ENCODE results near the gene ANGPTL3.
"Not testable (repeated sequence)": the region's sequence is repeated elsewhere in the genome, so short reads cannot be mapped to it uniquely, and the experiment has no call there.

ANGPTL3 gene

DNA sequence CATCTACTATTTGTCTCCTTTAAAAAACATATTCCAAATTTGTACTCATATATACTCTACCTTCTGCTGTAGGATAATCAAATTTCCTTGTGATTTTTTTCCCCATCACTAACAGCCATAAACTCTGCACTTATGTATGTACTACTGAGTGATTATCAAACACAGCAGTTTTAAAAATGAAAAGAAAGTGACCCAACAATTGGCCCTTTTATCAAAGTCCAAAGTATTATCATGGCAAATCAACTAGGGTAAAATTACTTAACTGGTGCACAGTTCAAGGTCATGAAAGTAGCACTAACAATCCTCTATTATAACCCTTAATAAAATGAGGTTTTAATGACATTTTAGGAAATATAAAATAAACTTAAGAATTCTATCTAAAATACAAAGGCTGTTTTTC is 11.6 kb downstream of the ANGPTL3 start:
- no peaks in the 10 kb centered on the region for H3K9me3 Mint-ChIP-seq
- no peak overlapping the region for H3K27ac Mint-ChIP-seq
- H3K4me1 Mint-ChIP-seq: peaks cover 10% of the 10 kb centered on the region
- no peaks in the 10 kb centered on the region for H3K36me3 Mint-ChIP-seq
- ATAC-seq: no peak
- H3K27me3 Mint-ChIP-seq: no peaks in the 10 kb centered on the region
- H3K4me3 Mint-ChIP-seq: no peak overlapping the region

DNA sequence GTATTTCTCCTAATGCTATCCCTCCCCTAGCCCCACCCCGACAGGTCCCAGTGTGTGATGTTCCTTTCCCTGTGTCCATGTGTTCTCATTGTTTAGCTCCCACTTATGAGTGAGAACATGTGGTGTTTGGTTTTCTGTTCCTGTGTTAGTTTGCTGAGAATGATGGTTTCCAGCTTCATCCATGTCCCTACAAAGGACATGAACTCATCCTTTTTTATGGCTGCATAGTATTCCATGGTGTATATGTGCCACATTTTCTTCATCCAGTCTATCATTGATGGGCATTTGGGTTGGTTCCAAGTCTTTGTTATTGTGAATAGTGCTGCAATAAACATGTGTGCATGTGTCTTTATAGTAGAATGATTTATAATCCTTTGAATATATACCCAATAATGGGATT is 13.3 kb downstream of the ANGPTL3 start:
- H3K27ac Mint-ChIP-seq, H3K27me3 Mint-ChIP-seq, H3K4me3 Mint-ChIP-seq, H3K36me3 Mint-ChIP-seq, H3K9me3 Mint-ChIP-seq, ATAC-seq: not testable (repeated sequence)
- peaks cover 18% of the 10 kb centered on the region for H3K4me1 Mint-ChIP-seq

DNA sequence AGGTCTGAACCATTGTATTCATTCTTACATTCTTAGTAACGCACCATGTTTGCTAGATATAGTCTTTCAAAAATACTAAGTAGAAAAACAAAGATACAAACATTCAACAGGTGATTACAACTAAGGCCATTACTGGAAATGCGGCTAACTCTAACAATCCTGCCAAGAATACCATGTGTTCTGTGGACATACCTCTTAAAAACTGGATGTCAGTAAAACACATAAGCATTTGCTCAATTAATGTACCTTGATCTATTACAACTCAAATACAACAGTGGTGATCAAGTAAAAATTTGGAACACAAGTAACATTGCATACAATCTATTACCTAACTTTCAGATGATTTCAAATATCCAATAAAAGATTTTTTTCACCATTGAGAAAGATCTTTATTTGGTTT is 15.4 kb downstream of the ANGPTL3 start:
- H3K27me3 Mint-ChIP-seq: no peaks in the 10 kb centered on the region
- H3K4me3 Mint-ChIP-seq: no peak overlapping the region
- H3K27ac Mint-ChIP-seq: no peak overlapping the region
- H3K9me3 Mint-ChIP-seq: no peaks in the 10 kb centered on the region
- H3K4me1 Mint-ChIP-seq: peaks cover 18% of the 10 kb centered on the region
- no peak for ATAC-seq
- H3K36me3 Mint-ChIP-seq: peaks cover 10% of the 10 kb centered on the region

DNA sequence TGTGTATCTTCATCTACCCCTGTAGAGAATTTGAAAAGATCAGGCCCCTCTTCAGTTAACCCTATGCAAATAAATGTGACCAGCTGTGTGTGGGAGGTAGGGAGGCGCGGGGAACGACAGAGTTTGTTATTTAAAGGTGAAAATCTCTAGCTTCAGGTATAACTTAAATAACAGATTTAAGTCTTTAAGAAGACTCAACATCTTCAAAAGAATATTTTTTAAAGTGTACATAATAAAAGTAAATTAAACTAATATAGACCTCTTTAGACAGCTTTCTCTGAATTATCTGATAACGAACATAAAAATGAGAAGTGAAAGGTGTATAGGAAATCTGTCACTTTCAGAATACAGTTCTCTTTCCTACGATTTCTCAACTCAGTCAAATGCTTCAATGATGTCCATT is 16.0 kb downstream of the ANGPTL3 start:
- Mint-ChIP-seq H3K4me1 (peaks cover 18% of the 10 kb centered on the region), H3K36me3 (peaks cover 13% of the 10 kb centered on the region), H3K4me3 (peak overlapping the region; percentile 54), H3K27ac (no peak overlapping the region), H3K27me3 (no peaks in the 10 kb centered on the region), H3K9me3 (no peaks in the 10 kb centered on the region)
- peak; percentile 81 for ATAC-seq

DNA sequence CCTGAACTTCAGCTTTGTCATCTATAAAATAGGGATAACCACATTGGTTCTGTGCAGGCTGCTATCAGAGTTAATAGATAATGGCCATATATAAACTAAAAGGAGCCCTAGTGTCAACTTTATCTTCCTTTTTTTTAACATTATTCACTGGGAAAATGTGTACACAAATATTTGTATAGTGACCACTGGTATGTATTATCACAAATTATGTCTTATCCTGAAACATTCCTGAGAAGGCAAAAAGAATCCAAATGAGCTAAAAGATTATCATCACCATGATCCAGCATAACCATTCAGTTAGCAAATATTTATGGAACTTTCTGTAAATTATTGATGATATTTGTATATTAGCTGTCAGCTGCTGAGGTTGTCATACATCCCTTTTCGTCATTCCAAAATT is 16.6 kb downstream of the ANGPTL3 start:
- Mint-ChIP-seq H3K36me3 (peaks cover 13% of the 10 kb centered on the region), H3K4me3 (peak overlapping the region; percentile 54), H3K4me1 (peaks cover 18% of the 10 kb centered on the region), H3K27me3 (no peaks in the 10 kb centered on the region), H3K9me3 (no peaks in the 10 kb centered on the region), H3K27ac (no peak overlapping the region)
- no peak for ATAC-seq

DNA sequence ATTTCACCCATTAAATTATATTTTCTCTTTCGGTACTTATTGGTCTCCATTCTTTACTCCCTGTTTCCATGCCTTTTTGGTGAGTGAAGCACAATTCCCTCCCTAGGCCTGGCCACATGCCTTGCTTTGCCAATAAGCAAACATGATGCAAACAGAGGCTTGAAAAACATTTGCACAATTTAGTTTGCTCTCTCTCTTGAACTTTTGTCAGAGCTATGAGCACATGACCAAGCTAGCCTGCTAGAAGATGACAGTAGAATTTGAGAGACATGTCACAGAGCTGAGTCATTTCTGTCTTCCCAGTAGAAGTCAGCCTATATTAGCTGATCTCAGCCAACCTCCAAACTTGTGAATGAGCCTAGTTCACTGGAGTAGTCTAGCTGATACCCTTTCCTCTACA is 24.6 kb downstream of the ANGPTL3 start:
- Mint-ChIP-seq H3K27ac (no peak overlapping the region), H3K4me3 (no peak overlapping the region), H3K4me1 (peaks cover 21% of the 10 kb centered on the region), H3K9me3 (no peaks in the 10 kb centered on the region), H3K27me3 (no peaks in the 10 kb centered on the region), H3K36me3 (peaks cover 28% of the 10 kb centered on the region)
- ATAC-seq: peak; percentile 82

DNA sequence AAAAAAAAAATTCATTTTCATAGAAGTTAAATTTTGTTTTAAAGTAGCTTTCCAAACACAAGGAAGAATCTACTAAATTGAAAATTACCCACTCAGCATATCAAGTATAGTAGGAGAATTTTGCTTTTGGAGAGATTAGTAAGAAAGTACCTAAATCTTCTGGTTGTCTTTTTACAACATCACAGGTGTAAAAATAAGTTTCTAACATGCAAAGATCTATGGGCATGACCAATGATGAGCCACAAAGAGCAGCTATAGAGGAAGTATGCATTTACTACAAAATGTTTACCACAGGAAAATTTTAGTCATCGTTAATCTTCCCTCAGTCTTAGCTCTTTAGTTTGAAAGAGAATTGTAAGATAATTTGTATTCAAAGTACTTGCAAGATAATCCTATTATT is 28.1 kb downstream of the ANGPTL3 start:
- Mint-ChIP-seq H3K4me1 (peaks cover 22% of the 10 kb centered on the region), H3K27ac (peak overlapping the region; percentile 71), H3K36me3 (peaks cover 27% of the 10 kb centered on the region), H3K27me3 (no peaks in the 10 kb centered on the region), H3K4me3 (peak overlapping the region; percentile 26), H3K9me3 (no peaks in the 10 kb centered on the region)
- ATAC-seq: peak; percentile 82

DNA sequence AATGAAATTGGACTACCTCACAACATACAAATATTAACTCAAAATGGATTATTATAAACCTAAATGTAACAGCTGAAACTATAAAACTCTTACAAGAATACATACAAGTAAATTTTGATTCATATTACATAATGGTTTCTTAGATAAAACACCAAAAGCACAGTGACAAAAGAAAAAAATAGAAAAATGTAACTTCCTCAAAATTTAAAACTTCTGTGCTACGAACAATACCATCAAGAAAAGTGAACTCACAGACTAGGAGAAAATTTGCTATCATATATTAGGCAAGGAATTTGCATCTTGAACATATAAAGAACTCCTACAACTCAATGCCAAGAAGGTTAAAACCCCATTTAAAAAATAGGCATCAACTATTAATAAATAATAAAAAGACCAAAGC is 31.2 kb downstream of the ANGPTL3 start:
- ATAC-seq: no peak
- H3K27me3 Mint-ChIP-seq: no peaks in the 10 kb centered on the region

DNA sequence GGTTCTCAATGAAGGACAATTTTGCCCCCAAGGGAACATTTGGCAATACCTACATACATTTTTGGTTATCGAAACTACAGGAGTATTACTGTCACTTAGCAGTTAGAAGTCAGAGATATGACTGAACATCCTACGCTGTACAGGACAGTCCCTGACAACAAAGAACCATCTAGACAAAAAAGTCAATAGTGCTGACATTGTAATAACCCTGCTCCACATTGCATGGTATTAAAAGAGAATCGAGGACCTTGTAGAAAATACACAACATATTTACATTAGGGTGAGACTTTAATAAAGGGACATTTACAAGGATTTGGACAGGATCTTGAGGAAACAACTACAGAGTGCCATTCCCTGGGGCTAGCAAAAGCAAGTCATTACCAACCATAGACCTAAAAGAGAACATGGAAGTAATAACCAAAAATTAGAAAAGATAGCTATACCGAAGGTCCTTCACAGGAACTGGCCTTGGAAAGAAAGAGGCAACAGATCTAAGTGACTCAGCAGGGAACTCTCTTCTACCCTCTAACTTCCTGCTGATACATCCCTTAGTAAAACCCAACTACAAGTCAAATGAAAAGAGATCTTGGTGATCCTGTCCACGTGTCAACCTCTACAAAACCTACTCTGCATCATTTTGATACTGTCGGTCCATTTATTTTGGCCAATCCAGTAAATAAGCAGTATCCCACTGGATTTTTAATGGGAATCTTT is 40.2 kb downstream of the ANGPTL3 start:
- no peaks in the 10 kb centered on the region for H3K9me3 Mint-ChIP-seq
- no peaks in the 10 kb centered on the region for H3K4me1 Mint-ChIP-seq
- no peak overlapping the region for H3K4me3 Mint-ChIP-seq
- H3K27me3 Mint-ChIP-seq: no peaks in the 10 kb centered on the region
- H3K27ac Mint-ChIP-seq: no peak overlapping the region
- ATAC-seq: no peak
- H3K36me3 Mint-ChIP-seq: peaks cover 34% of the 10 kb centered on the region

More for the DNA sequence above, 31.2 kb downstream of the ANGPTL3 start:
- Mint-ChIP-seq H3K27ac (no peak overlapping the region), H3K36me3 (peaks cover 52% of the 10 kb centered on the region), H3K9me3 (no peaks in the 10 kb centered on the region), H3K4me1 (peaks cover 22% of the 10 kb centered on the region), H3K4me3 (no peak overlapping the region)

DNA sequence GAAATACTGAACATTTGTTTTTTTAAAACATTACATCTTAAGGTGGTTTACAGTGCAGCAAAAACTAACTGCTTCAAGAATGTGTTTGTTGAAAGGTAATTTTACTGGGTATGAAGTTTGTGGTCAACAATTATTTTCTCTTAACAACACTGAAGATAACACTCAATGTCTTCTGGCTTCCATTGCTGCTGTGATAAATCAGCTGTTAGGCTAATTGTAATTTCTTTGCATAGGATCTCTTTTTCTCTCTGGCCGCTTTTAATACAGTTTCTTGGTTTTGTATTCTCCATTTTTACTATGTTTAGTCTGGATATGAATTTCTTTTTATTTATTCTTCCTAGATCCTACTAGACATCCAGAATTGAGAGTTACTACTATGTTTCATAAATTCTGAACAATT is 46.0 kb downstream of the ANGPTL3 start:
- Mint-ChIP-seq H3K36me3 (peaks cover 41% of the 10 kb centered on the region), H3K9me3 (peaks cover 3% of the 10 kb centered on the region), H3K27ac (no peak overlapping the region), H3K4me3 (no peak overlapping the region), H3K4me1 (no peaks in the 10 kb centered on the region), H3K27me3 (no peaks in the 10 kb centered on the region)
- ATAC-seq: no peak

DNA sequence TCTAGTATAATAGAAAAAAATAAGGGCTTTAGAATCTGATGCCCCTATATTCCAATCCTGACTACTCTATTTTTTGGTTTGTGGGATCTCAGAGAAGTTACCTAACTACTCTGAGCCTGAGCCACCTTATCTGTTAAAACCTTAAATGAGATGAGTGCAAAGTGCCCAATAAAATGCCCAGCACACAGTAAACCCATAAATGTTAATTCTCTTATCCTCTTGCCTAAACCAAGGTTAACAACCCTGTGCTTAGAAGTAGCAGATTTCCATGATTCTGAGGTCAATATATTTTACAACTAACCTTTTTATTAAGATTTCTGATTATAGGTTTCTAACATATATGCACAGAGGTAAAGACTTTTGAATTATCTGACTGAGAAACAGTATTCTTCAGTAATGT is 55.1 kb downstream of the ANGPTL3 start:
- Mint-ChIP-seq H3K27me3 (no peaks in the 10 kb centered on the region), H3K4me1 (peaks cover 2% of the 10 kb centered on the region), H3K4me3 (no peak overlapping the region), H3K27ac (no peak overlapping the region), H3K9me3 (peaks cover 3% of the 10 kb centered on the region), H3K36me3 (peaks cover 16% of the 10 kb centered on the region)
- ATAC-seq: no peak

DNA sequence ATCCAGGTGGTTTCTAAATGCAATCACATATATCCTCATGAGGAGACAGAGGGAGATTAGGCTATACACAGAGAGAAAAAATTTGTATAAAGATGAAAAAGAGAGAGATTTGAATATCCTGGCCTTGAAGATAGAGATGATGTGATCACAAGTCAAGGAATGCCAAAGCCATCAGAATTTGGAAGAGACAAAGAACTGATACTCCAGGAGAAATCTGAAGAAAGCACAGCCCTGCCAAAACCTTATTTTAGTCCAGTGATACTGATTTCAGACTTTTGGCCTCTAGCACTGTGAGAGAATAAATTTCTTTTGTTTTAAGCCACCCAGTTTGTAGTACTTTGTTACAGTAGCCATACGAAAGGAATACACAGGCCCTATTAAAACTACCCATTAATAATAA is 57.4 kb downstream of the ANGPTL3 start:
- peaks cover 8% of the 10 kb centered on the region for H3K4me1 Mint-ChIP-seq
- H3K4me3 Mint-ChIP-seq: no peak overlapping the region
- ATAC-seq: no peak
- no peak overlapping the region for H3K27ac Mint-ChIP-seq
- H3K36me3 Mint-ChIP-seq: peaks cover 16% of the 10 kb centered on the region
- H3K9me3 Mint-ChIP-seq: peaks cover 3% of the 10 kb centered on the region
- H3K27me3 Mint-ChIP-seq: no peaks in the 10 kb centered on the region
